Breast epithelium (tissue), 4 donors: ENCODE results near the gene SRPK3. TPM values are rescaled to one million over a fixed set of nuclear protein-coding genes. Genes with fewer than 3 reads are reported as not detected.
"Not testable (repeated sequence)": the region's sequence is repeated elsewhere in the genome, so short reads cannot be mapped to it uniquely, and the experiment has no call there.

Experiments used
- DNase-seq, 2 donors: peaks; one replicate each; pipeline ENCODE4 v3.0.0-alpha.2; 2019; ENCODE audit warnings: low spot score in 2 of 2
- H3K27ac ChIP-seq, 2 donors: fragments of 200-600 bp; sonication (generic) in 1 of 2; one replicate each; pipeline ENCODE4 v1.5.1; 2016 to 2019; ENCODE audit warnings: mild to moderate bottlenecking in 1 of 2
- H3K27me3 ChIP-seq, 2 donors: fragments of 200-600 bp; sonication (generic) in 1 of 2; one replicate each; pipeline versions ENCODE4 v1.5.1 to v1.6.0; 2017 to 2019; ENCODE audit warnings: control low read depth in 1 of 2, mild to moderate bottlenecking in 1 of 2
- H3K36me3 ChIP-seq: fragments of 200-600 bp; one replicate; pipeline ENCODE4 v1.5.1; 2019
- H3K4me1 ChIP-seq, 2 donors: fragments of 200-600 bp; sonication (generic); one replicate each; pipeline ENCODE4 v1.5.1; 2016 to 2019; ENCODE audit warnings: control low read depth in 1 of 2
- H3K4me3 ChIP-seq, 3 donors: fragments of 200-600 bp; sonication (generic); 1 replicate in 2 of 3; 2 replicates in 1 of 3; pipeline ENCODE4 v1.5.1; 2016 to 2019; ENCODE audit warnings: mild to moderate bottlenecking in 3 of 3, moderate library complexity in 2 of 3
- H3K9me3 ChIP-seq, 2 donors: fragments of 200-600 bp; sonication (generic) in 1 of 2; one replicate each; pipeline ENCODE4 v1.5.1; 2016 to 2019; ENCODE audit warnings: control low read depth in 1 of 2
- CTCF ChIP-seq, 3 donors: fragments of 450-650 bp; IDR thresholded peaks; one replicate each; pipeline ENCODE4 v1.5.1; 2016 to 2017; ENCODE audit warnings: antibody characterized with exemption in 3 of 3, mild to moderate bottlenecking in 3 of 3, moderate library complexity in 3 of 3
- POLR2A ChIP-seq: fragments of 450-650 bp; IDR thresholded peaks from one replicate; pipeline ENCODE4 v1.6.1; 2016; ENCODE audit warnings: antibody characterized with exemption, mild to moderate bottlenecking, moderate library complexity
- POLR2AphosphoS5 ChIP-seq, 3 donors: sonication (generic); formaldehyde crosslinking; IDR thresholded peaks; one replicate each; pipeline ENCODE4 v1.6.1; 2017; ENCODE audit warnings: antibody characterized with exemption in 3 of 3
- intact Hi-C: fragments of 100-400 bp; cut with DNase I; formaldehyde crosslinking; loops from one replicate; pipeline ENCODE4 v1.15.1; 2023; ENCODE audit warnings: low total_unique reads
- total RNA-seq, 3 donors: library from RNA; depleted of rRNA; stranded (reverse); fragments of >200 nt; gene quantifications; one replicate each; pipeline ENCODE4 v1.1.0, GENCODE V29; 2016

The SRPK3 gene
- total RNA-seq, 3 donors from 2014 or later, result 0.33 to 1.5 (median 1.3) TPM

- intact Hi-C loops, result no loop called here
- peaks cover 0 to 68% of the 10 kb centered on the region in 2 donors for H3K27me3 ChIP-seq
- no peaks in the 10 kb centered on the region for H3K36me3 ChIP-seq
- no peak overlapping the region for H3K27ac ChIP-seq
- H3K4me1 ChIP-seq, result no peaks in the 10 kb centered on the region
- no peak overlapping the region for H3K4me3 ChIP-seq
- no peak for DNase-seq
- no peaks in the 10 kb centered on the region for H3K9me3 ChIP-seq
- TF ChIP-seq POLR2A (no peak), CTCF (IDR thresholded peaks at IDR 0.05) (no peak), POLR2AphosphoS5 (IDR thresholded peaks at IDR 0.05) (no peak)
Measured at GRCh38 chrX:153812220-153812619, 31.4 kb downstream of the SRPK3 start.

- no peak overlapping the region for H3K27ac ChIP-seq
- no peak overlapping the region for H3K4me3 ChIP-seq
- H3K9me3 ChIP-seq, result no peaks in the 10 kb centered on the region
- no peak for DNase-seq
- intact Hi-C loops, result no loop called here
- TF ChIP-seq POLR2AphosphoS5 (IDR thresholded peaks at IDR 0.05) (no peak), POLR2A (no peak), CTCF (IDR thresholded peaks at IDR 0.05) (no peak)
- H3K4me1 ChIP-seq, result no peaks in the 10 kb centered on the region
- H3K27me3 ChIP-seq, result peaks cover 0 to 76% of the 10 kb centered on the region in 2 donors
- H3K36me3 ChIP-seq, result no peaks in the 10 kb centered on the region
Measured at GRCh38 chrX:153813161-153813560, 32.3 kb downstream of the SRPK3 start.

GRCh38 chrX:153814591-153815315 lies 33.9 kb downstream of the SRPK3 start:
- Histone ChIP-seq H3K9me3 (peaks cover 0 to 3% of the 10 kb centered on the region in 2 donors), H3K27ac (no peak overlapping the region), H3K36me3 (no peaks in the 10 kb centered on the region), H3K27me3 (peaks cover 0 to 77% of the 10 kb centered on the region in 2 donors), H3K4me3 (no peak overlapping the region), H3K4me1 (no peaks in the 10 kb centered on the region)
- TF ChIP-seq CTCF (IDR thresholded peaks at IDR 0.05), result no peak
- no peak for TF ChIP-seq POLR2A
- no peak for TF ChIP-seq POLR2AphosphoS5 (IDR thresholded peaks at IDR 0.05)
- intact Hi-C loops, result no loop called here
- DNase-seq, result no peak

- peaks cover 0 to 76% of the 10 kb centered on the region in 2 donors for H3K27me3 ChIP-seq
- no peak for DNase-seq
- peaks cover 0 to 3% of the 10 kb centered on the region in 2 donors for H3K9me3 ChIP-seq
- intact Hi-C loops, result no loop called here
- TF ChIP-seq POLR2AphosphoS5 (IDR thresholded peaks at IDR 0.05) (no peak), POLR2A (no peak), CTCF (IDR thresholded peaks at IDR 0.05) (no peak)
- H3K27ac ChIP-seq, result no peak overlapping the region
- H3K36me3 ChIP-seq, result no peaks in the 10 kb centered on the region
- no peak overlapping the region for H3K4me3 ChIP-seq
- no peaks in the 10 kb centered on the region for H3K4me1 ChIP-seq
Measured at GRCh38 chrX:153816831-153817690, 36.2 kb downstream of the SRPK3 start.

GRCh38 chrX:153818064-153818463 lies 37.2 kb downstream of the SRPK3 start:
- DNase-seq, H3K36me3 ChIP-seq, H3K4me1 ChIP-seq, H3K4me3 ChIP-seq, intact Hi-C loops, H3K9me3 ChIP-seq, H3K27ac ChIP-seq: not testable (repeated sequence)
- H3K27me3 ChIP-seq, result peaks cover 0 to 66% of the 10 kb centered on the region in 2 donors
